H9 (cell line): ENCODE results near the gene RHOJ. TPM values are rescaled to one million over a fixed set of nuclear protein-coding genes. Genes with fewer than 3 reads are reported as not detected.

ENCODE experiments used
- DNase-seq: peaks from one replicate; pipeline ENCODE4 v3.0.0-alpha.2; 2017
- H2AFZ ChIP-seq: one replicate; pipeline ENCODE4 v1.6.1; 2013; ENCODE audit warnings: mild to moderate bottlenecking, low read length, control low read depth, moderate library complexity
- H2AK5ac ChIP-seq: 2 replicates; pipeline ENCODE4 v1.6.1; 2013; ENCODE audit warnings: low read length, control low read depth, mixed read lengths; ENCODE audit not compliant: insufficient read length
- H2BK120ac ChIP-seq: one replicate; pipeline ENCODE4 v1.6.1; 2013; ENCODE audit warnings: low read depth, mild to moderate bottlenecking, low read length, control low read depth, inconsistent platforms; ENCODE audit not compliant: poor library complexity, severe bottlenecking
- H2BK12ac ChIP-seq: 2 replicates; pipeline ENCODE4 v1.6.1; 2013; ENCODE audit warnings: low read length, control low read depth, mixed read lengths, low read depth; ENCODE audit not compliant: insufficient read length
- H2BK15ac ChIP-seq: 2 replicates; pipeline ENCODE4 v1.6.1; 2013; ENCODE audit warnings: low read depth, low read length, control low read depth
- H2BK20ac ChIP-seq: one replicate; pipeline ENCODE4 v1.6.1; 2013; ENCODE audit warnings: low read depth, mild to moderate bottlenecking, low read length, control low read depth, inconsistent platforms; ENCODE audit not compliant: poor library complexity, severe bottlenecking
- H2BK5ac ChIP-seq: 2 replicates; pipeline ENCODE4 v1.6.1; 2013; ENCODE audit warnings: low read length, control low read depth, mixed read lengths; ENCODE audit not compliant: insufficient read length
- H3K14ac ChIP-seq: 2 replicates; pipeline ENCODE4 v1.6.1; 2013; ENCODE audit warnings: low read length, control low read depth; ENCODE audit not compliant: insufficient read depth
- H3K18ac ChIP-seq: 2 replicates; pipeline ENCODE4 v1.6.1; 2013; ENCODE audit warnings: low read depth, mild to moderate bottlenecking, mixed read lengths, low read length, control low read depth; ENCODE audit not compliant: insufficient read length
- H3K23ac ChIP-seq: 2 replicates; pipeline ENCODE4 v1.6.1; 2013; ENCODE audit warnings: low read length, control low read depth, mixed read lengths, low read depth; ENCODE audit not compliant: insufficient read length
- H3K23me2 ChIP-seq: 2 replicates; pipeline ENCODE4 v1.6.1; 2013; ENCODE audit warnings: low read depth, mild to moderate bottlenecking, mixed read lengths, low read length, control low read depth; ENCODE audit not compliant: insufficient read length, poor library complexity, severe bottlenecking
- H3K27ac ChIP-seq: 2 replicates; pipeline ENCODE4 v1.5.1; 2013; ENCODE audit warnings: low read length, control low read depth, mixed read lengths, low read depth; ENCODE audit not compliant: insufficient read length
- H3K27me3 ChIP-seq: 2 replicates; pipeline ENCODE4 v1.6.1; 2013; ENCODE audit warnings: low read length, control low read depth, inconsistent platforms; ENCODE audit not compliant: insufficient read depth
- H3K4ac ChIP-seq: 2 replicates; pipeline ENCODE4 v1.6.1; 2013; ENCODE audit warnings: low read depth, mild to moderate bottlenecking, control low read depth, inconsistent platforms, low read length, moderate library complexity
- H3K4me1 ChIP-seq: 2 replicates; pipeline ENCODE4 v1.6.1; 2013; ENCODE audit warnings: low read length, control low read depth, inconsistent platforms; ENCODE audit not compliant: insufficient read depth
- H3K4me2 ChIP-seq: 2 replicates; pipeline ENCODE4 v1.6.1; 2013; ENCODE audit warnings: low read length, control low read depth, mixed read lengths; ENCODE audit not compliant: insufficient read length, insufficient read depth
- H3K56ac ChIP-seq: 2 replicates; pipeline ENCODE4 v1.6.1; 2013; ENCODE audit warnings: low read depth, mild to moderate bottlenecking, mixed read lengths, low read length, control low read depth; ENCODE audit not compliant: insufficient read length
- H3K79me1 ChIP-seq: 2 replicates; pipeline ENCODE4 v1.6.1; 2013; ENCODE audit warnings: low read depth, mild to moderate bottlenecking, moderate library complexity, low read length, control low read depth, inconsistent platforms; ENCODE audit not compliant: insufficient read depth, poor library complexity, severe bottlenecking
- H3K79me2 ChIP-seq: 2 replicates; pipeline ENCODE4 v1.6.1; 2013; ENCODE audit warnings: low read length, control low read depth, inconsistent platforms; ENCODE audit not compliant: insufficient read depth
- H3K9ac ChIP-seq: 2 replicates; pipeline ENCODE4 v1.6.1; 2013; ENCODE audit warnings: low read length, control low read depth, mixed read lengths; ENCODE audit not compliant: insufficient read length; ENCODE audit errors: extremely low read depth
- H3K9me3 ChIP-seq: one replicate; pipeline ENCODE4 v1.6.1; 2013; ENCODE audit warnings: low read depth, low read length, inconsistent platforms; ENCODE audit not compliant: control insufficient read depth
- H3T11ph ChIP-seq: one replicate; pipeline ENCODE4 v1.6.1; 2013; ENCODE audit warnings: mild to moderate bottlenecking, low read length, control low read depth, inconsistent platforms
- H4K20me1 ChIP-seq: one replicate; pipeline ENCODE4 v1.6.1; 2013; ENCODE audit not compliant: control insufficient read depth, insufficient read length, insufficient read depth
- H4K5ac ChIP-seq: 2 replicates; pipeline ENCODE4 v1.6.1; 2013; ENCODE audit warnings: low read depth, mild to moderate bottlenecking, mixed read lengths, low read length, control low read depth; ENCODE audit not compliant: insufficient read length
- H4K8ac ChIP-seq: replicated peaks from 2 replicates; pipeline ENCODE4 v1.6.1; 2013; ENCODE audit warnings: low read length, control low read depth, mixed read lengths, low read depth; ENCODE audit not compliant: insufficient read length
- H4K91ac ChIP-seq: 2 replicates; pipeline ENCODE4 v1.6.1; 2013; ENCODE audit warnings: low read depth, mild to moderate bottlenecking, moderate library complexity, mixed read lengths, low read length, control low read depth; ENCODE audit not compliant: insufficient read length
- H3K27ac Mint-ChIP-seq, 3 experiments: 2 replicates in 2 of 3; 3 replicates in 1 of 3; pipeline ENCODE4 v1.8.0; 2020 to 2021; ENCODE audit warnings: mixed read lengths in 3 of 3, mild to moderate bottlenecking in 1 of 3, moderate library complexity in 1 of 3
- H3K27me3 Mint-ChIP-seq: 2 replicates; pipeline ENCODE4 v1.8.0; 2021; ENCODE audit warnings: low read depth, mild to moderate bottlenecking, moderate library complexity, mixed read lengths
- H3K36me3 Mint-ChIP-seq, 3 experiments: 2 replicates in 2 of 3; 3 replicates in 1 of 3; pipeline ENCODE4 v1.8.0; 2020 to 2021; ENCODE audit warnings: low read depth in 3 of 3, mixed read lengths in 3 of 3; ENCODE audit not compliant: insufficient read depth in 1 of 3
- H3K4me1 Mint-ChIP-seq, 2 experiments: 2 replicates each; pipeline ENCODE4 v1.8.0; 2020; ENCODE audit warnings: mixed read lengths in 2 of 2
- H3K4me3 Mint-ChIP-seq, 2 experiments: 2 replicates in 1 of 2; 3 replicates in 1 of 2; pipeline ENCODE4 v1.8.0; 2020 to 2021; ENCODE audit warnings: mild to moderate bottlenecking in 2 of 2, mixed read lengths in 2 of 2, moderate library complexity in 1 of 2
- H3K9me3 Mint-ChIP-seq, 2 experiments: 2 replicates in 1 of 2; 3 replicates in 1 of 2; pipeline ENCODE4 v1.8.0; 2020; ENCODE audit warnings: mild to moderate bottlenecking in 2 of 2, mixed read lengths in 2 of 2, moderate library complexity in 1 of 2
- CTCF ChIP-seq: fragments of 200-600 bp; sonication (generic); conservative IDR thresholded peaks from 3 replicates; pipeline ENCODE4 v1.8.0; 2021; ENCODE audit warnings: antibody characterized with exemption, mild to moderate bottlenecking
- WGBS: extraction: QIAGEN DNeasy Blood & Tissue Kit; methylation state at CpG from one replicate; pipeline ENCODE4 v1.1.7; 2013; ENCODE audit warnings: missing lambda C conversion rate, low lambda C conversion rate, mixed read lengths; ENCODE audit not compliant: insufficient read length; ENCODE audit errors: extremely low coverage; 5-methylcytosine and 5-hydroxymethylcytosine counted together
- total RNA-seq: library from RNA; stranded (reverse); gene quantifications from 2 replicates; pipeline ENCODE4 v1.2.1, GENCODE V29; 2021

RHOJ gene
- total RNA-seq, 1 experiment from 2014 or later: not detected

GRCh38 chr14:63299351-63300110, 95.3 kb downstream of the RHOJ start:
- H3K9me3 Mint-ChIP-seq: peaks cover 0 to 6% of the 10 kb centered on the region in 2 experiments; a peak in 1 of 5 replicates
- Histone ChIP-seq H3K9me3 (no peaks in the 10 kb centered on the region), H2AFZ (no peak overlapping the region), H3K56ac (no peak overlapping the region), H3K27me3 (no peaks in the 10 kb centered on the region), H3K4ac (no peak overlapping the region), H3K18ac (no peak overlapping the region), H4K8ac (no peak overlapping the region), H2BK12ac (no peak overlapping the region), H2BK5ac (no peak overlapping the region), H3K79me1 (no peaks in the 10 kb centered on the region), H3K27ac (no peak overlapping the region), H2BK120ac (no peak overlapping the region), H3K9ac (no peak overlapping the region), H3K23ac (no peak overlapping the region), H4K91ac (no peak overlapping the region), H3T11ph (no peak overlapping the region), H3K14ac (no peak overlapping the region), H4K20me1 (no peaks in the 10 kb centered on the region), H2AK5ac (no peak overlapping the region), H3K23me2 (no peaks in the 10 kb centered on the region), H3K4me1 (no peaks in the 10 kb centered on the region), H2BK15ac (no peak overlapping the region), H4K5ac (no peak overlapping the region), H3K79me2 (no peaks in the 10 kb centered on the region), H2BK20ac (no peak overlapping the region), H3K4me2 (no peak overlapping the region)
- peaks cover 22 to 23% of the 10 kb centered on the region in 2 experiments for H3K4me1 Mint-ChIP-seq
- no peak overlapping the region for H3K4me3 Mint-ChIP-seq
- H3K27me3 Mint-ChIP-seq: no peaks in the 10 kb centered on the region
- peak overlapping the region in 1 of 3 experiments; percentile 37; a peak in 1 of 7 replicates for H3K27ac Mint-ChIP-seq
- no peak for TF ChIP-seq CTCF
- no CpG with 5 or more reads among the region's 6 CpGs for WGBS
- H3K36me3 Mint-ChIP-seq: peaks cover 0 to 6% (median 0%) of the 10 kb centered on the region in 3 experiments; a peak in 1 of 7 replicates
- no peak for DNase-seq
